Subcutaneous adipose tissue (tissue), 4 donors: ENCODE results near the gene KIAA1217. TPM values are rescaled to one million over a fixed set of nuclear protein-coding genes. Genes with fewer than 3 reads are reported as not detected.

Experiments
- total RNA-seq, 4 donors: library from RNA; depleted of rRNA; stranded (reverse); fragments of >200 nt; gene quantifications; one replicate each; pipeline ENCODE4 v1.1.0, GENCODE V29; 2016
- TF ChIP-seq, protein P1 (sequence below): fragments of 450-650 bp; IDR thresholded peaks from one replicate; pipeline ENCODE4 v1.5.1; 2016; ENCODE audit warnings: low read depth, mild to moderate bottlenecking, control low read depth, antibody characterized with exemption, moderate library complexity

The KIAA1217 gene
- total RNA-seq, 4 donors from 2014 or later, result 10.7 to 91.6 (median 27.5) TPM

DNA sequence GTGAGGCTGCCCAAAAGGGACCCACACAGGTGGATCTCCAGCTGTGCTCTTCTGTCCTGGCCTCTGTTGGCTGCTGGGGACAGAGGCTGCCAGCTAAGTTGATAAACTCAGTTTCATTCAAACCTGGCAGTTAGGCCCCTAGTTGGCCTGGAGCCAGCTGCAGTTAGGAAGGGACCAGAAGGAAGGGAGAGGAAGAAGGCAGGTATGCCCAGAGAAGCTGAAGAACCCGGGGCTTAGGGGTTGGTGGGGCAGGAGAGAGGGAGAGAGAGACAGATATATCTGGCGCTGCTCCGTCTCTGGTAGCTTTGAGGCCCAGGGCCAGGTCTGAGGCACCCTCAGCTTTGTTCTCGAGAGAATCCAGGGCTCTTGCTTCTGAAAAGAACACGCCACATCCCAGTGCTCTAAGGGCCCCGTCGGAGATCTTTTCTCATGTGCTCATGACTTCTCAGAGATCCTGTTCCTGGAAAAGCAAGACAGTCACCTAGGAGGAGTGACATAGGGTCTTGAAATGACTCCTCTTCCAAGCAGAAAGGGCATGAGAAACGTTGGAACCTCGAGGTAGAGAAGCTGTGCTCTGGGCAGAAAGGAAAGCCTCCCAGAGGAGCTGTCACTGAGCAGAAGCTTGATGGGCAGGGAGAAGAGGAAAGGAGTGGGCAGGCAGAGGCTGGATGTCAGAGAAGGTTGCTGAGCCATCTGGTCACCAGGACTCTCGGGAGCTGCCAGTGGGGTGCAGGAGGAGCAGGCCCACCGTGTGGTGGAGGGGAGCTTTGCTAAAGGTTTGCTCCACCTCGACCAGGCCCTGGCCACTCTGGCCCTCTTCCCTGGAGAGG lies 361.1 kb downstream of the KIAA1217 start:
- TF ChIP-seq, protein P1, sequence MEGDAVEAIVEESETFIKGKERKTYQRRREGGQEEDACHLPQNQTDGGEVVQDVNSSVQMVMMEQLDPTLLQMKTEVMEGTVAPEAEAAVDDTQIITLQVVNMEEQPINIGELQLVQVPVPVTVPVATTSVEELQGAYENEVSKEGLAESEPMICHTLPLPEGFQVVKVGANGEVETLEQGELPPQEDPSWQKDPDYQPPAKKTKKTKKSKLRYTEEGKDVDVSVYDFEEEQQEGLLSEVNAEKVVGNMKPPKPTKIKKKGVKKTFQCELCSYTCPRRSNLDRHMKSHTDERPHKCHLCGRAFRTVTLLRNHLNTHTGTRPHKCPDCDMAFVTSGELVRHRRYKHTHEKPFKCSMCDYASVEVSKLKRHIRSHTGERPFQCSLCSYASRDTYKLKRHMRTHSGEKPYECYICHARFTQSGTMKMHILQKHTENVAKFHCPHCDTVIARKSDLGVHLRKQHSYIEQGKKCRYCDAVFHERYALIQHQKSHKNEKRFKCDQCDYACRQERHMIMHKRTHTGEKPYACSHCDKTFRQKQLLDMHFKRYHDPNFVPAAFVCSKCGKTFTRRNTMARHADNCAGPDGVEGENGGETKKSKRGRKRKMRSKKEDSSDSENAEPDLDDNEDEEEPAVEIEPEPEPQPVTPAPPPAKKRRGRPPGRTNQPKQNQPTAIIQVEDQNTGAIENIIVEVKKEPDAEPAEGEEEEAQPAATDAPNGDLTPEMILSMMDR, result no peak

DNA sequence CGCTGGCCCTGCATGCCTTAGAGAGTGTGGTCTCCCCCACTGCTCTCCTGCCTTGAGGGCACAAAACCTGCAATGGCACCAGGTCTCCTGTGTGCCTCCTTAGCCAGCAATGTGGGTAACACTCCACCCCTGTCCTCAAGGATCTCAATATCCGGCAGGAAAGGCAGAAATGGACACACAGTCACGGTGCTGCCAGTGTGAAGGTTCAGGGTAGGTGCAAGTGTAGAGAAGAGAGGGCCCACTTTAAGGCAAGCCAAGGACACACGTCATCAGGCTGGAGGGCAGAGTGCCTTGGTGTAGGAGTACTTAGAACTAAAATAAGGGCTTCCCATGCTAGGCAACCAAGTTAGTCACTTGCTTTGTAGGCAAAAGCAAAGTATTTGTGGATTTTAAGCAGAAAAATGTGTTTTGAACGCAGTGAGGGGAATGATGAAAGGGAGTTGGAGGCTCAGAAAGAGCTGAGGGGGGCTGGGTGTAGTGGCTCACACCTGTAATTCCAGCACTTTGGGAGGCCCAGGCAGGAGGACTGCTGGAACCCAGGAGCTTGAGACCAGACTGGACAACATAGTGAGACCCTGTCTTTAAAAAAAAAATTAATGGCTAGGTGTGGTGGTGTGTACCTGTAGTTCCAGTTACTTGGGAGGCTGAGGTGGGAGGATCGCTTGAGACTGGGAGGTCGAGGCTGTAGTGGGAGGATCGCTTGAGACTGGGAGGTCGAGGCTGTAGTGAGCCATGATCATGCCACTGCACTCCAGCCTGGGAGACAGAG lies 361.9 kb downstream of the KIAA1217 start:
- TF ChIP-seq, protein P1, result no peak

DNA sequence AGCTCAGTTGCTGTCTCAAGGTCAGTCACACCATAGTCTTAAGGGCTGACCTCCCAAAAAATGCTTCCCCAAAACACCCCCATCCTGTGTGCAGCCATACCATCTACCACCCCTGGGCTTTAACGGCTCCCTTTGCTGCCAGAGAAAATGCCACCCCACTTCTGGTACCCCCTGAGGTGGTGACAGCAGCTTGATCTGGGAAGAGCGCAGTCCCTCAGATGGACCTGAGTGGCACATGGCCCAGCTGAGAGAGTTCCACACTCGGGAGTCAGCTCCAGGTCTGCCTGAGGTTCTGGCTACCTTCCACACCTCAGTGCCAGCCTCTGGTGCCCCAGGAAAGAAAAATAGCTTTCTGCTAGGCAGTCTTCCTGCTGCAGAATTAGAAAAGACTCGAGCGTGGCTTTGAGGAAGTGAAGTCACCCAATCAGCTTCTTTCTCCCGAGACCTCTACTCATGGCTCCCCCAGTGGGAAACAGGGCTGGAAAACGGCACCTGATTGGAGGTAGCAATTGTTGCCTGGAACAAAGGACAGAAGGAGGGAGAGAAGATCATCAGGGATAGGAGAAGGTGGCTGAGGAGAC lies 363.0 kb downstream of the KIAA1217 start:
- TF ChIP-seq, protein P1, result no peak

DNA sequence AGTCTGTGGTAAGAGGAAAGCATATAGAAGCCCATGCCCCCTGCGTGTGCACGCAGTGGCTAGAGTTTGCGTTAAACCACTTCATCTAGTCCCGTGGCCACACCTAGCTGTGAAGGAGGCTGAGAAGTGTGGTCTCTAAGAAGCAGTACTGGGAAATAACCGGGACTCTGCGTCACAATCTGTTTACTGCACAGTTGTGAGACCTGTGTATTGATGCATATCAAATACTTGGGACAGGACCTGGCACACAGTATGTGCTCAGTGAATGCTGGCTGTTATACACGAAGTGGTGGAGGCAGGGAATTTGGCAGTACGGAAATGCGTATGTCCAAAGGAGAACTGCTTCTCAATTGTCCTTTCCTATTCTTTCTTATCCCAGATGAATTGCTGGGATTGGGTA lies 365.2 kb downstream of the KIAA1217 start:
- TF ChIP-seq, protein P1, result no peak

DNA sequence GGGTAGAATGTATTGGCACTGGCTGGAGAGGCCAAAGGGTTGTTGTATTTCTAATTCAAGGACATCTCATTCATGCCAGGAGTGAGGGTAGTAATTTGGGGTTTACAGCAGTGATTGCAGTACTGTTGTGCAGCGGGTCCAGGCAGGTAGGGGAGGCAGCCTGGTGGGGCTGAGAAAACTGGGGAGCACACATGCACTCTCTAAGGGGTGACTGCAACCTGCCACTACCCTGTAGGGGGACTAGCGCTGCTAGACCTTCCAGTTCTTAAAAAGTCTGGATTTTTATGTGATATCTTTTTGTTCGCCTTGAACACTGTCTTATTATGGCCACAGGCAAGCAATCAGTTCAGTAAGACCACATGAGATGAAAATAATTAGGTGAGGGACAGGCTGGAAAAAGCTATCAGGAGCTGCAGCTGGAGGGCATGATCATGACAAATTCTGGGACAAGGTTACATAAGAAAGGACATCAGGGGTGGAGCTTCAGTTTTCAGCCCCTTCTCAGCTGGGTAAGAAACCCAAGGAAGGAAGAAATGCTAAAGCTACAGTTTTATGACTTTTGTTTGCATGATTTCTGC lies 365.7 kb downstream of the KIAA1217 start:
- TF ChIP-seq, protein P1, result no peak

DNA sequence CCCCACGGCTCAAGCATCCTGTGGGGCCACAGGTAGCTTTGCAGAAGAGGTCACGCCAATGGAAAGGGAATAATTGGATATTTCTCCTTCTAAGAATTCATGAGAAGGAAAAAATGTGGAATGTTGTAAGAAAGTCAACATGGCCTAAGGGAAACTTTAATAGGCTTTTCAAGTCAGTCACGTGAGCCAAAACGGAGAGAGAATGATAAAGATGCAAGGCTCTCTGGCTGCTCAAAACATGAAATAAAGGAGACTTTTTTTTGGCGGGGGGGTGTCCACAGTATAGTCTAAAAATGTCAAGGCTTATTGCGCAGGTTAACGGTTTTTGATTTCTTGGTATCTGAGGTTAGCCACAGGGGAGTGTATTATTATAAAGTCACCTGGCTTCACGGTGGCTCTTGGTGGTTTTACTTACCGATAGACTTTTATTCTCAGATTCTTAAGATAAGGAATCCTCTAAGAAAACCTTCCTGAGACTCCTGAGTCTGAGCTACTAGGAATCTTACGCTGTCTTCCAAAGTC lies 366.6 kb downstream of the KIAA1217 start:
- TF ChIP-seq, protein P1, result no peak
